Inflammatory macrophage treated with lipopolysaccharide for 4 hours (primary cell): ENCODE results near the gene TPPP2.
"Not testable (repeated sequence)": the region's sequence is repeated elsewhere in the genome, so short reads cannot be mapped to it uniquely, and the experiment has no call there.

Source experiments
- DNase-seq: peaks from one replicate; pipeline ENCODE4 v3.0.0-alpha.2; 2020

Gene TPPP2

DNA sequence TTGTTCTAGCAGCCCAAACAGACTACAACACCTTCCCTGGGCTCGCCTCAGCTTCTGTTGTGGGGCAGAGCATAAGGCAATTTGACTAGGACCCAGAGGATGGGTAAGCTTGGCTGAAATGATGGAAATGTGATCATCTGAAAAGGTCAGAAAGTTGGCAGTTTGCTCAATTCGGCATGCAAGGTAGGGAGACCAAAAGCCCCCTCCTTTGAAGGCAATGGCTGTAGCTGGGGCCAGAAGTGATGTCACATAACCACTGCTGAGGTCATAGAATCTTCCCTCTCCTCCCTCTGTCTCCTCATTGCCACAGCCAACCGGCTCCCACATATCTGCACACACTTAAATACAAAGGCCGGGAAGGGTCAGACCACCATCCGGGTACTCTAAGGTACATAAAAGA is at the start of gene TPPP2:
TSS of gene TPPP2 (plus strand) at position 301 of the 400 bp plus-strand sequence. CDS start 365 bp downstream, outside the sequence.
- DNase-seq = no peak

GRCh38 chr14:20980906-20981305 is 49.1 kb upstream of the TPPP2 start:
- DNase-seq = peak; percentile 17

DNA sequence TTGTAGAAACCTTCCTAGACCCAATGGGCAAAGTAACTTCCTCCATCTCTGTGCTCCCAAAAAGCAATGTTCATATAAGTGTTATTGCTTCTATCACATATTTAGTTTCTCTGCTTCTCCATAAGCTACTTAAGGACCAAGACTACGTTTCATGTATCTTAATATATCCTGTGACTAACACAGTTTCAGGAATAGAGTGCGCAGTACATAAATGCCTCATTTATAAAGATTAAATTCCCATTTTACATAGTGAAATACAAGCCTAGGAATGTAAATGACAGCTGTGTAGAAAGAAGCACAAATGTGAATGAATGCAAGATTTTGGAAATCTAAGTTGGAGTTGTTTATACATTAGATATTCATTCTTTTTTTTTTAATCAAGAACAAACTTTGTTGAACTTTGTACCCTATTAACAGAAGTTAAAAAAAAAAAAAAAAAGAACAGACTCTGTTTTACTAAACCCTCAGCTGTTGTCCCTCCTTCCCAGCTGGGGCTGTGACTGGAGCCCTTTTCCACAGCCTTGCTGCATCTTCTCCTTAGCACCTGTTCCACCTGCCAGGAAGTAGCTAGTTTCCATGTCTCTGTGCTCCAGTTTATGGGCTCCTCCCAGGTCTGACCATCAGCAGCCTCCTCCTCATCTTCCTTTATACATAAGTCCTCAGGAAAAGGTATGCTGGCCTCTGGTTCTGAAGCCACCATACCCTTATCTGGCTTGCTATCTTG is 47.2 kb upstream of the TPPP2 start:
- DNase-seq = no peak

DNA sequence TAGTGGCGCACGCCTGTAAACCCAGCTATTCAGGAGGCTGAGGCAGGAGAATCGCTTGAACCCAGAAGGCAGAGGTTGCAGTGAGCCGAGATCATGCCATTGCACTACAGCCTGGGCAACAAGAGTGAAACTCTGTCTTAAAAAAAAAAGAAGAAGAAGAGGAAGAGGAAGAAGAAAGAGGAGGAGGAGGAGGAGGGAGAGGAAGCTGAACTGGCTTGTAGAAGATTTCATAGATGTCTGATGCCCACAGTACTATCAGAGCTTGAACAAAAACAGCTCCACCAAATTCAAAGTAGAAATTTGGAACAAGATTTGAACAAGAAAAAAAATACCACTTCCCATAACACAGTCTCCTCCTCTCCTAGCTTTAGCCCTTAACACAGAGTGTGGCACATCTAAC is 44.4 kb upstream of the TPPP2 start:
- DNase-seq = peak; percentile 62

- DNase-seq = peak; percentile 92
These were observed 43.2 kb upstream of the TPPP2 start for GRCh38 chr14:20986811-20987210.

DNA sequence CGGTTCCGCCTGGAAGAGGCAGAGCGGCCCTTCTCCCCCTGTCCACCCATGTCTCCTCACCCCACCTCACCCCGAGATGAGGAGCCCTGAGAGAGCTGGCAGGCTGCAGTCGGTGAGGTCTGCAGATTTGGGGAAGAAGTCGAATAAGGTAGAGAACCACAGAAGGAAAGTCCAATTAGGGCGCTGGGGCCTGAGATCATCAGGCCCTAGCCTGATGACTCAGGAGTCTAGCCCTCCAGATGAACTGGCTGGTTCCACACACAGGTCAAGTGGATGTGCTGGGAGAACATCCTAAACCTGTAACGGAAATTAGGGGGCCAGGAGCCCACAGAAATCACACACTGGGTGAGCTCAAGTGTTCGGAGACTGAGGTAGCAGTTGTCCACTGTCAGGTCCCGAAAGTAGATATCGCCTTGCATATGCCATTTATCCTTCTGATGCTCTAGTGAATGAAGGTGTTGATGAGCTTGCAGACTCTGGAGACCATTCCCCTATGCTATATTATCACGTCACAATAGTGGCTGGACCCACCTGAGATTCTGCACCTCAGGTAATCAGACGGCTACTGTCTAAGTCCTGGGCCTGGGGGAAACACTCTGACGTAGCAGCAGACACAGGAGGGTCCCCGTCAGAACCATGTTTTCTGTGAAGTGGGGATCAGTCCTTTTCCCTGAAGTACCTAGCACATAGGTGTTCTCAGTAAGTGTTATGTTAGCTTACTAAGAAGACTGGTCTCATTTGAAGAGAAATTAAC is 41.1 kb upstream of the TPPP2 start:
- DNase-seq = peak; percentile 69

DNA sequence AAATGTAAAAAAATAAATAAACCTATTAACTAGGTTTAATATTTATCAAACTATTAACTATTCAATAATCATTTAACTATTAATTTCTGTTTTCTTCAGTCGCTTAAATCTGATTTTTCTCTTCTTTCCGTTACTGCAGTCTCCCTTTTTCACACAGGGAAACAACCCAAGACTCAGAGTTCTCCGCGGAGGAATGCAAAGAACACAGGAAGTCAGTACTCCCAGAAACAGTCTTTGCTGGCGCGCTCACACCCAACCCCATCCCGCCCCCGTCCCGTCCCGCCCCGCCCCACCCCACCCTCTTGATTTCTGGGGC is 40.6 kb upstream of the TPPP2 start:
- DNase-seq = no peak

DNA sequence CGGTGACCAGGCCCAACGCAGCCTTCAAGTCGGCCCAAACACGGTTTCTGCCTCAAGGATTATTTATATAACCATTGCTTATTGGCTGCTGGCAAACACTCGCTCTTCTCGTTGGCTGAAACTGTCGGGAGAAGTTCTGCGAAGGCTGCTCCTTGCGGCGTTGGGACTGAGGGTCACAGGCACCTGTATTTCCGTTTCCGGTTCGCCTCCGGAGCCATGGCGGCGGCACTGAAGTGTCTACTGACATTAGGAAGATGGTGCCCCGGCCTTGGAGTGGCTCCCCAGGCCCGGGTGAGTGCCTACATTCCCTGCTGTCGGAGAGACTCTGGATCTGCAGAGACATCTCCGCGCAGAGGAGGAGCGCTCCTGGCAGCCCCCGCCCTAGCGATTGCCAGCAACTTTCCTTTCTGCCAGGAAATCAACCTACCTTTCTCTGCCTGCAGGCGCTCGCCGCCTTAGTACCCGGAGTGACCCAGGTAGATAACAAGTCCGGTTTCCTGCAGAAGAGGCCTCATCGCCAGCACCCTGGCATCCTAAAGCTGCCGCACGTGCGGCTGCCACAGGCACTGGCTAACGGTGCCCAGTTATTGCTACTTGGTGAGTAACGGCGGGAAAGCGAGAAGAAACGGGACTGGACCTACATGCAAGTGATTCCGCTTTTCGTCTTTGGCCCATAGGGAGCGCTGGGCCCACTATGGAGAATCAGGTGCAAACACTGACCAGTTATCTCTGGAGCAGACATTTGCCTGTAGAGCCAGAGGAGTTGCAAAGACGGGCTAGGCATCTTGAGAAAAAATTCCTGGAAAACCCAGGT is 40.0 kb upstream of the TPPP2 start, which contains the start of gene METTL17:
TSS of gene METTL17 (plus strand) at position 194 of the 814 bp plus-strand sequence. CDS start at position 217, 23 bp downstream.
- peak; percentile 96 for DNase-seq

DNA sequence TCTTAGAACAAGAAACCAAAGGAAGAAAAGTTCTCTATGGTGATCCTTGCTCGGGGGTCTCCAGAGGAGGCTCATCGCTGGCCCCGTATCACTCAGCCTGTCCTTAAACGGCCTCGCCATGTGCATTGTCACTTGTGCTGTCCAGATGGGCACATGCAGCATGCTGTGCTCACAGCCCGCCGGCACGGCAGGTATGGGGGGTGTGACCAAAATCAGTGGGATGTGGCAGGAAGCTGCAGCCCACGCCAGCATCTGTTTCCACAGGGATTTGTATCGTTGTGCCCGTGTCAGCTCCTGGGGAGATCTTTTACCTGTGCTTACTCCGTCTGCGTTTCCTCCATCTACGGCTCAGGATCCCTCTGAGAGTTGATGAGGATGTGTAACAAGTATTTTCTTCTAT is 33.5 kb upstream of the TPPP2 start:
- DNase-seq = no peak

- no peak for DNase-seq
These were observed 32.9 kb upstream of the TPPP2 start for GRCh38 chr14:20997115-20997514.

DNA sequence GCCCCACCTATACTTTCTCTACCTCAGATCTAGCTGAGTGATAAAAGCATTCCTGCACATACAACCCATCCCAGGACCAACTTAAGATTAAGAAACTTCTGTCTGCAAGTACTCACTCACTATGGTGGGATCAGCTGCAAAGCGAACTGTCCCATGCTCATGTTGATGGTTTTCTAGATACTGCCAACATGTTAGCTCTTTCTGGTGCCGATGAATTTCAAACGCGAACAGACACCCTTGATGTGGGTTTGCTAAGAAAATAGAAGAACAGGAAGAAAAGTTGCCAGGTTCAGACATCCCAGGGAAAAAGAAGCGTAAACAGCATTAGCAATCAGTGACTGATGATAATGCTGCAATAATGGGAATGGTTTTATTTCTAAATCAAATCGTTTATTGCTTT is 32.5 kb upstream of the TPPP2 start:
- no peak for DNase-seq

- DNase-seq = no peak
These were observed 31.9 kb upstream of the TPPP2 start for GRCh38 chr14:20998139-20998538.

GRCh38 chr14:20998674-20999366 is 31.2 kb upstream of the TPPP2 start, which contains the start of gene SLC39A2:
TSS of gene SLC39A2 (plus strand) at chr14:20999293. CDS start at chr14:20999447, 154 bp downstream.
- DNase-seq = no peak

DNA sequence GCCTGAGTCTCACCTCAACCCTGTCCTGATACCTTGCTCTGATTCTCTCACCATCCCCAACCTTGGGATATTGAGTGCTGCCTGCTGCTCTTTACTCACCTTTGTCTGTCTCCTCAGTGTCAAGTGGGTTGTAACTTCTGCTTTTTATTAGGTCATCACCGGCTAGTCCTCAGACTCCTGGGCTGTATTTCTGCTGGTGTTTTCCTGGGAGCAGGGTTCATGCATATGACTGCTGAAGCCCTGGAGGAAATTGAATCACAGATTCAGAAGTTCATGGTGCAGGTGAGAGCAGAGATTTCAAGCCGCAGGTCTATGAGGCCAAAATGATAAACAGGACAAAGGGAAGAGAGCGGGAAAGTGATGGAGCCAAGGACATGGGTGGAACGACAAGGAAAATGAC is 30.4 kb upstream of the TPPP2 start:
- DNase-seq = no peak

DNA sequence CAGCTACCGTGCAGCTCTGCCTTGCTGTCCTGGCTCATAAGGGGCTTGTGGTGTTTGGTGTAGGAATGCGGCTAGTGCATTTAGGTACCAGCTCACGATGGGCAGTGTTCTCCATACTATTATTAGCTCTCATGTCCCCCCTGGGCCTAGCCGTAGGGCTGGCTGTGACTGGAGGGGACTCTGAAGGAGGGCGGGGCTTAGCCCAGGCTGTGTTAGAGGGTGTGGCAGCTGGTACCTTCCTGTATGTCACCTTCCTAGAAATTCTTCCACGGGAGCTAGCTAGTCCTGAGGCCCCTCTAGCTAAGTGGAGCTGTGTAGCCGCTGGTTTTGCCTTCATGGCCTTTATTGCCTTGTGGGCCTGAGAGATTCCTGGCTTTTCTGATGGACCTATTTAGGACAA is 28.8 kb upstream of the TPPP2 start:
- DNase-seq = no peak

DNA sequence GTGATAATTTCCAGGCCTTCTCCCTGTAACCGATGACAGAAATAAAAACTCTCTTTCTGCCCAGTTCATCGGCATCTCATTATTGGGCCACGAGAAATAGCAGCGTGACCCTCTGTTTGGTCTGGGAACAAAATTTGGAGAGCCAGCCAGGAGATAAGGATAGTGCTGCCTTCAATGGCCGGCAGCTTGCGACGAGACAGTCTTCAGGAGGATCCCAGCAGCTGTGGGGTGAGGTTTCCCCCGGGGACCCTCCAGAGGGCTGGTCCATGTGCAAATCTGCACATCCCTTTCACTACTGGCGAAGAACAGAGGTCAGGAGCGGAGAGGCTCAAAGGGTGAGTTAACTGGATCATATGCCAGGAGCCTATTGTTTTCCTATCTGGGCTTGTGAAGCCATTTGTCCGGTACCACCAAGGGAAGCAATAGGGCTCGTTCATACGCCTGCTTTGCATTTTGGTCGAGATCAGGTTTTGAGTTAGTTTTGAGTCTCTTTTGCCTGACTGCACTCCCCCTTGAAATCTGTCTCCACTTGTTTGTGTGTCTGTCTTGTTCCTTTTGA is 26.1 kb upstream of the TPPP2 start:
- DNase-seq = no peak

DNA sequence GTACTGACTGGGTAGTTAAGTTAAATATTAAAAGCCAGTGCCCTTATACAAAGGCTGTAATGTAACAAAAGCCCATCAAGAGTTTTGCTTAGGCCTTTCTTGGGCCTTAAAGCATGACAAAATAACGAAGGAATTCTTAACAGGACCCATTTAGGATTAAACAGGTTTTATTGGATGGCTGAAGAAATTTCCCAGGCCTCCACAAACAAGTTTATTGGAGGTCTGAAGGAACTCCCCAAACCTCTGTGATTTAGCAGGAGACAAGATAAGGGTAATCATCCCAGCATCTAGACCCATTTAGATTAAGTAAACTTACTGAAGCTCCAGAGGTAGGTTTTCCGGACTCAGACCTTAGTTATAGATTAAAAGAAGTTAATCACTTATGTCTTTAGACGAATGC is 20.3 kb upstream of the TPPP2 start:
- DNase-seq = not testable (repeated sequence)

DNA sequence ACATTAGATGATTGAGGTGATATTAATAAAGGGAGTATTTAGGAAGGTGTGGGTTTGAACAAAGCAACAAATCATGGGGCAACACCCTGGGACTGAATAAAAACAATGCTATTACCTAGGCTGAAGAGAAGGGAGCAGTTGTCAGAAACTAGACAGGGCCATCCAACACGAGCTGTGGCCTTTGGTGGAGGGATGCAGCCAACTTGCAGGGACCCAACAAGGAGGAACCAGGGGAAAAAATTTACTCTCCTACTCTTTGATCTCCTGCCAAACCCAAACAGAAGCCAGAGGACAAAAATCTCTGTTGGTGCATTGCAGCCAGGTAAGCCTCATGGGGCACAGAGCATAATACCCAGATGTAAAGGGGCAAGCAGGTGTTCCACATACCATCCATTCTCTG is 18.9 kb upstream of the TPPP2 start:
- DNase-seq = no peak

DNA sequence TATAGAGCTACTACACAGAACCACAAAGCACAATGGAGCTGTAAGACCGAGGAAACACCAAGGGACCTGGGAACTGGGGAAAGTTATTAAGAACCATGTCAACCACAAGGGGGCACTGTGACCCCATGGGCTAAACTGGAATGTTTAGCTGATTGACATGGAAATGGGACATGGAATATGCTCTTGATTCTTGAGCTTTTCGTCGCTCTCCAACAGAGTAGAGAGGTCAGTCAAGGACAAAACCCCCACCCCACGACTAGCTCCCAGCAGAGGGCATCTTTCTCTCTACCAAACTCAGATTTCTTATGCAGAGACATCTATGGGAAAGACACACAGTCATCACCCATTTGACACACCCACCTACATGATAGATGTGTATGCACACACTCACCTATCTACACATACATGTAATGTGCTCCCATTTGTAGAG is 15.2 kb upstream of the TPPP2 start:
- peak; percentile 83 for DNase-seq

- peak; percentile 62 for DNase-seq
These were observed 14.7 kb upstream of the TPPP2 start for GRCh38 chr14:21015312-21015711.

- DNase-seq = no peak
These were observed 13.4 kb upstream of the TPPP2 start for GRCh38 chr14:21016413-21017190.
